Testis (tissue), 3 donors: ENCODE data around the gene HPCAL4. TPM values are rescaled to one million over a fixed set of nuclear protein-coding genes. Genes with fewer than 3 reads are reported as not detected.

Source experiments
- DNase-seq: peaks from one replicate; pipeline ENCODE4 v3.0.0-alpha.2; 2019
- H3K27ac ChIP-seq, 2 donors: fragments of 200-600 bp; sonication (generic); one replicate each; pipeline ENCODE4 v1.5.1; 2019
- H3K27me3 ChIP-seq: fragments of 200-600 bp; sonication (generic); one replicate; pipeline ENCODE4 v1.5.1; 2019
- H3K36me3 ChIP-seq: fragments of 200-600 bp; sonication (generic); one replicate; pipeline ENCODE4 v1.5.1; 2017; ENCODE audit warnings: low read depth; ENCODE audit errors: missing control alignments
- H3K4me1 ChIP-seq: fragments of 200-600 bp; sonication (generic); one replicate; pipeline ENCODE4 v1.5.1; 2019
- H3K4me3 ChIP-seq, 2 donors: fragments of 200-600 bp; sonication (generic); one replicate each; pipeline ENCODE4 v1.5.1; 2017 to 2019
- H3K9me3 ChIP-seq: fragments of 200-600 bp; sonication (generic); one replicate; pipeline ENCODE4 v1.5.1; 2017
- CTCF ChIP-seq, 3 experiments: fragments of 450-650 bp in 2 of 3; fragments of 200-600 bp in 1 of 3; sonication (generic) in 1 of 3; IDR thresholded peaks; one replicate each; pipeline ENCODE4 v1.5.1; 2016 to 2019; ENCODE audit warnings: antibody characterized with exemption in 3 of 3, mild to moderate bottlenecking in 2 of 3, moderate library complexity in 1 of 3
- POLR2A ChIP-seq: fragments of 450-650 bp; IDR thresholded peaks from one replicate; pipeline ENCODE4 v1.6.1; 2017; ENCODE audit warnings: antibody characterized with exemption, mild to moderate bottlenecking, moderate library complexity
- WGBS, 2 donors: methylation state at CpG; one replicate each; pipeline ENCODE4 v1.1.5; 2018; 5-methylcytosine and 5-hydroxymethylcytosine counted together
- intact Hi-C: fragments of 100-400 bp; cut with DNase I; formaldehyde crosslinking; loops from one replicate; pipeline ENCODE4 v1.15.1; 2023; ENCODE audit warnings: low total_unique reads
- polyA plus RNA-seq: library from polyadenylated mRNA; stranded (reverse); fragments of 350-450 nt; fragmentation: Illumina TruSeq; extraction: RNeasy Lipid Tissue Mini Kit (QIAGEN cat#74804); gene quantifications from one replicate; pipeline ENCODE4 v1.2.3, GENCODE V29; 2014; ENCODE audit warnings: low read depth, low replicate concordance; ENCODE audit not compliant: insufficient read depth
- total RNA-seq, 2 donors: library from RNA; depleted of rRNA; stranded (reverse); fragments of >200 nt; gene quantifications; one replicate each; pipeline ENCODE4 v1.2.3, GENCODE V29; 2016

HPCAL4 gene
- total and polyA plus RNA-seq, 3 donors from 2014 or later, result 6.9 to 24.5 (median 17.3) TPM

GRCh38 chr1:39645411-39646043 is 45.7 kb downstream of the HPCAL4 start:
- WGBS, 2 donors, result 77 to 78% methylated on average over 3 of the region's 3 CpGs
- Histone ChIP-seq H3K4me3 (no peak overlapping the region), H3K4me1 (peaks cover 48% of the 10 kb centered on the region), H3K9me3 (no peaks in the 10 kb centered on the region), H3K27ac (peak overlapping the region; percentile 72 to 84), H3K27me3 (no peaks in the 10 kb centered on the region), H3K36me3 (no peaks in the 10 kb centered on the region)
- no peak for DNase-seq
- intact Hi-C loops, result no loop called here
- no peak for TF ChIP-seq POLR2A

- Histone ChIP-seq H3K4me1 (peaks cover 36% of the 10 kb centered on the region), H3K27ac (no peak overlapping the region), H3K9me3 (no peaks in the 10 kb centered on the region), H3K36me3 (no peaks in the 10 kb centered on the region), H3K4me3 (no peak overlapping the region), H3K27me3 (no peaks in the 10 kb centered on the region)
- no peak for DNase-seq
- WGBS, 2 donors, result 90 to 92% methylated on average over 3 of the region's 3 CpGs
- intact Hi-C loops, result no loop called here
- TF ChIP-seq CTCF (IDR thresholded peaks at IDR 0.05), result no peak
- TF ChIP-seq POLR2A, result no peak
Observed at GRCh38 chr1:39643705-39644104, 47.5 kb downstream of the HPCAL4 start.

- H3K4me3 ChIP-seq, result no peak overlapping the region
- no peak for DNase-seq
- H3K9me3 ChIP-seq, result no peaks in the 10 kb centered on the region
- H3K27ac ChIP-seq, result no peak overlapping the region
- TF ChIP-seq POLR2A, result no peak
- TF ChIP-seq CTCF (IDR thresholded peaks at IDR 0.05), result no peak
- no peaks in the 10 kb centered on the region for H3K36me3 ChIP-seq
- no peaks in the 10 kb centered on the region for H3K27me3 ChIP-seq
- WGBS, 2 donors, result 50 to 54% methylated on average over 4 of the region's 4 CpGs
- peaks cover 36% of the 10 kb centered on the region for H3K4me1 ChIP-seq
- intact Hi-C loops, result no loop called here
Observed at GRCh38 chr1:39642796-39643195, 48.4 kb downstream of the HPCAL4 start.

- WGBS, 2 donors, result 87 to 88% methylated on average over 8 of the region's 8 CpGs
- TF ChIP-seq POLR2A (no peak), CTCF (IDR thresholded peaks at IDR 0.05) (no peak)
- Histone ChIP-seq H3K27me3 (no peaks in the 10 kb centered on the region), H3K4me3 (no peak overlapping the region), H3K36me3 (no peaks in the 10 kb centered on the region), H3K27ac (no peak overlapping the region), H3K9me3 (no peaks in the 10 kb centered on the region), H3K4me1 (peaks cover 17% of the 10 kb centered on the region)
- no peak for DNase-seq
- intact Hi-C loops, result no loop called here
Observed at GRCh38 chr1:39640861-39641260, 50.4 kb downstream of the HPCAL4 start.

GRCh38 chr1:39639305-39640130 is 51.7 kb downstream of the HPCAL4 start, which contains the start of gene HEYL:
Gene HEYL (minus strand): TSS chr1:39639643. CDS start chr1:39639625, 18 bp downstream.
- WGBS, 2 donors, result 2 to 12% methylated on average over 5 to 63 of the region's 88 CpGs
- Histone ChIP-seq H3K9me3 (no peaks in the 10 kb centered on the region), H3K27me3 (no peaks in the 10 kb centered on the region), H3K27ac (peak within 1 kb of the TSS; percentile 61 to 86), H3K4me1 (peaks cover 27% of the 10 kb centered on the region), H3K36me3 (no peaks in the 10 kb centered on the region), H3K4me3 (peak within 1 kb of the TSS; percentile 76 to 93)
- DNase-seq, result peak; percentile 86
- no peak for TF ChIP-seq POLR2A
- TF ChIP-seq CTCF (IDR thresholded peaks at IDR 0.05), result peak; percentile 35 to 48 (median 45)
- intact Hi-C loops, result no loop called here
